ENCODE results near the gene NNAT. TPM values are rescaled to one million over a fixed set of nuclear protein-coding genes. Genes with fewer than 3 reads are reported as not detected.

NNAT gene
- total RNA-seq, 1 experiment from 2014 or later = 43.1 TPM

- Histone ChIP-seq H3K23ac (ENCODE audit: insufficient read length, low read depth, low read length) (no peak overlapping the region), H2BK12ac (ENCODE audit: insufficient read length, low read depth, low read length) (no peak overlapping the region), H3K56ac (ENCODE audit: insufficient read length, low read depth, low read length) (no peak overlapping the region), H4K20me1 (ENCODE audit: control insufficient read depth, insufficient read depth, insufficient read length) (no peaks in the 10 kb centered on the region), H3K27ac (ENCODE audit: insufficient read length, low read depth, low read length) (no peak overlapping the region), H3K14ac (ENCODE audit: insufficient read depth, low read length) (no peak overlapping the region), H3K79me2 (ENCODE audit: insufficient read depth, low read length) (peaks cover 3% of the 10 kb centered on the region; the same call in 1 of the 2 replicates), H2BK20ac (ENCODE audit: low read depth, low read length, poor library complexity, severe bottlenecking) (no peak overlapping the region), H2BK120ac (ENCODE audit: low read depth, low read length, poor library complexity, severe bottlenecking) (no peak overlapping the region), H3K9ac (ENCODE audit: extremely low read depth, insufficient read length, low read length) (no peak overlapping the region), H3K4ac (ENCODE audit: low read depth, low read length) (no peak overlapping the region), H3K4me1 (ENCODE audit: insufficient read depth, low read length) (peaks cover 9% of the 10 kb centered on the region; the same call in 1 of the 2 replicates), H4K91ac (ENCODE audit: insufficient read length, low read depth, low read length) (no peak overlapping the region), H4K8ac (replicated peaks; ENCODE audit: insufficient read length, low read depth, low read length) (no peak overlapping the region), H2AK5ac (ENCODE audit: insufficient read length, low read length) (no peak overlapping the region), H3K4me2 (ENCODE audit: insufficient read depth, insufficient read length, low read length) (no peak overlapping the region), H4K5ac (ENCODE audit: insufficient read length, low read depth, low read length) (no peak overlapping the region), H3K79me1 (ENCODE audit: insufficient read depth, low read depth, low read length, poor library complexity, severe bottlenecking) (no peaks in the 10 kb centered on the region), H3T11ph (ENCODE audit: low read length) (no peak overlapping the region), H2BK5ac (ENCODE audit: insufficient read length, low read length) (no peak overlapping the region), H2BK15ac (ENCODE audit: low read depth, low read length) (no peak overlapping the region), H3K27me3 (ENCODE audit: insufficient read depth, low read length) (no peaks in the 10 kb centered on the region), H3K9me3 (ENCODE audit: control insufficient read depth, low read depth, low read length) (no peaks in the 10 kb centered on the region), H3K23me2 (ENCODE audit: insufficient read length, low read depth, low read length, poor library complexity, severe bottlenecking) (no peaks in the 10 kb centered on the region), H2AFZ (ENCODE audit: low read length) (no peak overlapping the region), H3K18ac (ENCODE audit: insufficient read length, low read depth, low read length) (no peak overlapping the region)
- no CpG with 5 or more reads among the region's 5 CpGs for WGBS (ENCODE audit: extremely low coverage, insufficient read length, low lambda C conversion rate)
- H3K27ac Mint-ChIP-seq = no peak overlapping the region
- no peaks in the 10 kb centered on the region for H3K9me3 Mint-ChIP-seq
- H3K36me3 Mint-ChIP-seq (ENCODE audit: insufficient read depth in 1 of 3, low read depth in 3 of 3) = peaks cover 13 to 38% (median 16%) of the 10 kb centered on the region in 3 experiments; a peak in 6 of 7 replicates
- TF ChIP-seq CTCF (conservative IDR thresholded peaks at IDR 0.05) = no peak
- no peaks in the 10 kb centered on the region for H3K27me3 Mint-ChIP-seq (ENCODE audit: low read depth)
- no peaks in the 10 kb centered on the region for H3K4me1 Mint-ChIP-seq
- DNase-seq = no peak
- no peak overlapping the region for H3K4me3 Mint-ChIP-seq
Measured at GRCh38 chr20:37510226-37510625, 10.8 kb upstream of the NNAT start.
